GM12878 (cell line): Measurements from ENCODE around the gene CD40LG. TPM values are rescaled to one million over a fixed set of nuclear protein-coding genes. Genes with fewer than 3 reads are reported as not detected.

Experiments used
- BACH1 ChIP-seq: fragments of 450-650 bp; IDR thresholded peaks from 2 replicates; pipeline ENCODE4 v1.6.1; 2017; ENCODE audit warnings: mild to moderate bottlenecking, borderline replicate concordance
- CBFB ChIP-seq: IDR thresholded peaks from 2 replicates; pipeline ENCODE4 v1.6.1; 2016; ENCODE audit warnings: antibody characterized with exemption, low read depth
- CBX3 ChIP-seq: fragments of 200-600 bp; sonication (generic); IDR thresholded peaks from 2 replicates; pipeline ENCODE4 v1.6.1; 2016; ENCODE audit warnings: low read depth, borderline replicate concordance
- CHD4 ChIP-seq: fragments of 200-600 bp; sonication (generic); IDR thresholded peaks from 2 replicates; pipeline ENCODE4 v1.6.1; 2016; ENCODE audit warnings: mild to moderate bottlenecking
- CREB1 ChIP-seq: IDR thresholded peaks from 2 replicates; pipeline ENCODE4 v1.6.1; 2012; ENCODE audit warnings: low read depth, mild to moderate bottlenecking, inconsistent platforms
- CREM ChIP-seq: IDR thresholded peaks from 2 replicates; pipeline ENCODE4 v1.6.1; 2014; ENCODE audit warnings: antibody characterized with exemption, low read depth
- E2F4 ChIP-seq: IDR thresholded peaks from 2 replicates; pipeline ENCODE4 v1.6.1; 2012; ENCODE audit warnings: low read depth, low read length, improper control_type of control experiment
- EGR1 ChIP-seq, 2 experiments: IDR thresholded peaks; 1 replicate in 1 of 2; 2 replicates in 1 of 2; pipeline ENCODE4 v1.6.1; 2011 to 2012; ENCODE audit warnings: low read depth in 2 of 2, low read length in 2 of 2, borderline replicate concordance in 1 of 2, mild to moderate bottlenecking in 1 of 2, moderate library complexity in 1 of 2
- ELK1 ChIP-seq: IDR thresholded peaks from 2 replicates; pipeline ENCODE4 v1.6.1; 2012; ENCODE audit warnings: low read depth, low read length, improper control_type of control experiment
- HCFC1 ChIP-seq: fragments of 150-350 bp; IDR thresholded peaks from 2 replicates; pipeline ENCODE4 v1.6.1; 2014; ENCODE audit warnings: low read length
- HDGF ChIP-seq: fragments of 450-650 bp; IDR thresholded peaks from 2 replicates; pipeline ENCODE4 v1.6.1; 2016; ENCODE audit warnings: antibody characterized with exemption
- JUNB ChIP-seq: IDR thresholded peaks from 2 replicates; pipeline ENCODE4 v1.6.1; 2016; ENCODE audit warnings: antibody characterized with exemption, mild to moderate bottlenecking
- MEF2A ChIP-seq: IDR thresholded peaks from 2 replicates; pipeline ENCODE4 v1.6.1; 2011; ENCODE audit warnings: low read depth, mild to moderate bottlenecking, low read length, moderate library complexity; ENCODE audit not compliant: insufficient read depth
- MTA2 ChIP-seq: fragments of 450-650 bp; IDR thresholded peaks from 2 replicates; pipeline ENCODE4 v1.6.1; 2016; ENCODE audit warnings: low read depth, mild to moderate bottlenecking, moderate library complexity
- MTA3 ChIP-seq: IDR thresholded peaks from 2 replicates; pipeline ENCODE4 v1.6.1; 2012; ENCODE audit warnings: low read length, inconsistent platforms, borderline replicate concordance
- MYC ChIP-seq: IDR thresholded peaks from 2 replicates; pipeline ENCODE4 v1.6.1; 2011; ENCODE audit warnings: mild to moderate bottlenecking, low read length, moderate library complexity, inconsistent platforms; ENCODE audit not compliant: insufficient read depth, insufficient replicate concordance, insufficient read length, severe bottlenecking
- PAX5 ChIP-seq: IDR thresholded peaks from 2 replicates; pipeline ENCODE4 v1.6.1; 2011; ENCODE audit warnings: low read depth, low read length, borderline replicate concordance
- PML ChIP-seq: IDR thresholded peaks from 2 replicates; pipeline ENCODE4 v1.6.1; 2012; ENCODE audit warnings: low read length, inconsistent platforms
- POU2F2 ChIP-seq: IDR thresholded peaks from 3 replicates; pipeline ENCODE4 v1.6.1; 2011; ENCODE audit warnings: low read depth, mild to moderate bottlenecking, low read length, borderline replicate concordance
- RAD21 ChIP-seq: IDR thresholded peaks from 2 replicates; pipeline ENCODE4 v1.6.1; 2011; ENCODE audit warnings: mild to moderate bottlenecking, low read depth, low read length, moderate library complexity; ENCODE audit not compliant: insufficient read depth
- RBBP5 ChIP-seq: fragments of 200-600 bp; sonication (generic); conservative IDR thresholded peaks from 2 replicates; pipeline ENCODE4 v1.6.1; 2016
- WRNIP1 ChIP-seq: IDR thresholded peaks from 2 replicates; pipeline ENCODE4 v1.6.1; 2011; ENCODE audit warnings: low read depth, low read length, improper control_type of control experiment, borderline replicate concordance
- ZNF687 ChIP-seq: fragments of 450-650 bp; IDR thresholded peaks from 2 replicates; pipeline ENCODE4 v1.6.1; 2017; ENCODE audit warnings: mild to moderate bottlenecking, moderate library complexity
- ZSCAN29 ChIP-seq: fragments of 450-650 bp; IDR thresholded peaks from 2 replicates; pipeline ENCODE4 v1.6.1; 2017; ENCODE audit warnings: mild to moderate bottlenecking, moderate library complexity
- ZZZ3 ChIP-seq: IDR thresholded peaks from 2 replicates; pipeline ENCODE4 v1.6.1; 2011; ENCODE audit warnings: low read depth; ENCODE audit not compliant: control insufficient read depth, insufficient read length
- polyA plus RNA-seq, 11 experiments: library from polyadenylated mRNA; depleted of rRNA in 4 of 11; unstranded in 6 of 11; stranded (reverse) in 5 of 11; fragments of >200 nt; fragmentation: Nextera tagmentation in 4 of 11; fragmentation: Illumina TruSeq in 1 of 11; extraction: Ambion mirVana in 4 of 11; extraction: Trizol in 1 of 11; gene quantifications; 1 replicate in 1 of 11; 2 replicates in 10 of 11; pipeline versions ENCODE4 v1.2.1 to v1.2.3, GENCODE V29; 2011 to 2016; ENCODE audit warnings: inconsistent platforms in 2 of 11, missing spikeins in 2 of 11, low read depth in 1 of 11
- total RNA-seq, 4 experiments: library from RNA; depleted of rRNA in 3 of 4; stranded (reverse); fragments of >200 nt in 3 of 4; fragmentation: Illumina TruSeq in 1 of 4; extraction: Trizol in 1 of 4; gene quantifications; 2 replicates each; pipeline versions ENCODE4 v1.2.1 to v1.2.3, GENCODE V29; 2013 to 2021
- TF ChIP-seq, protein P1 (sequence below): IDR thresholded peaks from 2 replicates; pipeline ENCODE4 v1.6.1; 2012; ENCODE audit warnings: low read length, inconsistent platforms

Gene CD40LG
- total and polyA plus RNA-seq, 10 of the 15 experiments (the other 5 are each of a cell fraction or from before 2014, with no cell fraction given), result 0.04 to 0.21 (median 0.11) TPM; not detected in 6

GRCh38 chrX:136671006-136671610 is 23.1 kb downstream of the CD40LG start (continued):
- TF ChIP-seq MTA2, result peak; percentile 54; the same call in 1 of the 2 replicates
- TF ChIP-seq E2F4, result no peak
- TF ChIP-seq, protein P1, sequence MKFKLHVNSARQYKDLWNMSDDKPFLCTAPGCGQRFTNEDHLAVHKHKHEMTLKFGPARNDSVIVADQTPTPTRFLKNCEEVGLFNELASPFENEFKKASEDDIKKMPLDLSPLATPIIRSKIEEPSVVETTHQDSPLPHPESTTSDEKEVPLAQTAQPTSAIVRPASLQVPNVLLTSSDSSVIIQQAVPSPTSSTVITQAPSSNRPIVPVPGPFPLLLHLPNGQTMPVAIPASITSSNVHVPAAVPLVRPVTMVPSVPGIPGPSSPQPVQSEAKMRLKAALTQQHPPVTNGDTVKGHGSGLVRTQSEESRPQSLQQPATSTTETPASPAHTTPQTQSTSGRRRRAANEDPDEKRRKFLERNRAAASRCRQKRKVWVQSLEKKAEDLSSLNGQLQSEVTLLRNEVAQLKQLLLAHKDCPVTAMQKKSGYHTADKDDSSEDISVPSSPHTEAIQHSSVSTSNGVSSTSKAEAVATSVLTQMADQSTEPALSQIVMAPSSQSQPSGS, result peak; percentile 62
- TF ChIP-seq RBBP5, result no peak
- peak; percentile 88; the same call in 2 of the 3 replicates for TF ChIP-seq POU2F2
- no peak for TF ChIP-seq MYC
- no peak for TF ChIP-seq PAX5
- TF ChIP-seq PML, result 0 out of 2 replicates have a peak, but pooled peaks have one; percentile 41
- 0 out of 2 replicates have a peak, but pooled peaks have one; percentile 31 for TF ChIP-seq MTA3
- TF ChIP-seq WRNIP1, result no peak
- TF ChIP-seq BACH1, result no peak
- no peak for TF ChIP-seq CBX3
- TF ChIP-seq HCFC1, result no peak
- TF ChIP-seq CREB1, result no peak
- TF ChIP-seq MEF2A, result no peak
- TF ChIP-seq HDGF, result no peak
- 0 out of 2 replicates have a peak, but pooled peaks have one; percentile 11 for TF ChIP-seq CREM
- TF ChIP-seq ZSCAN29, result no peak
- TF ChIP-seq EGR1 (IDR thresholded peaks at IDR 0.05; ENCODE audit: borderline replicate concordance in 1 of 2, low read depth in 2 of 2, low read length in 2 of 2), result no peak
- no peak for TF ChIP-seq ZZZ3
- no peak for TF ChIP-seq CHD4
- no peak for TF ChIP-seq CBFB
- no peak for TF ChIP-seq ELK1
- no peak for TF ChIP-seq ZNF687
- no peak for TF ChIP-seq RAD21
- peak; percentile 78 for TF ChIP-seq JUNB
